Measurements from ENCODE around the gene SH2D3A. TPM values are rescaled to one million over a fixed set of nuclear protein-coding genes. Genes with fewer than 3 reads are reported as not detected.

The SH2D3A gene
- total and polyA plus RNA-seq, 2 donors (not counting 1 experiment from before 2014, with no cell fraction given): 36.1 to 54.1 TPM

DNA sequence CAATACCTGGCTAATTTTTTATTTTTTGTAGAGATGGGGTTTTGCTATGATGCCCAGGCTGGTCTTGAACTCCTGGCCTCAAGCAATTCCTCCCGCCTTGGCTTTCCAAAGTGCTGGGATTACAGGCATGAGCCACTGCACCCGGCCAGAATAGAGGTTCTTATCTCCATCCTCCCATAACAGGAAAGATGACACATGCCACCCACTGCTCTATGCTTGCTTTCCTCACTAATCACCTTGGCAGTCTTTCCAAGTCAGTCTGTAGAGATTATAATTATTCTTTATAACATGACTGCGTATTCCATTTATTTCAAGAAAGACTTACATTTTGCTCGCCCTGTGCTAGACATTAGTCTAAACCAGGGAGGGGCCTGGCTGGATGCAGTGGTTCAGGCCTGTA is 12.0 kb upstream of the SH2D3A start:
- peaks cover 97% of the 10 kb centered on the region for H3K79me2 ChIP-seq (ENCODE audit: control insufficient read depth, insufficient read depth, low read length)
- H3K4me1 ChIP-seq (ENCODE audit: control insufficient read depth in 2 of 2, insufficient read depth in 2 of 2, low read length in 2 of 2): peaks cover 30 to 54% of the 10 kb centered on the region in 2 donors
- H3K4me2 ChIP-seq (replicated peaks; ENCODE audit: low read depth, low read length, poor library complexity, severe bottlenecking): no peak overlapping the region
- peak overlapping the region in 1 of 2 donors; percentile 30 for H3K27ac ChIP-seq (ENCODE audit: low read length in 2 of 2)
- no peak overlapping the region for H3K9ac ChIP-seq (ENCODE audit: low read length)
- peaks cover 87% of the 10 kb centered on the region for H4K20me1 ChIP-seq (ENCODE audit: control insufficient read depth, insufficient read depth, low read length, poor library complexity, severe bottlenecking)
- H3K36me3 ChIP-seq (replicated peaks in 1 of 2; ENCODE audit: control extremely low read depth in 1 of 2, control insufficient read depth in 1 of 2, extremely low read depth in 1 of 2, insufficient read depth in 2 of 2, low read length in 1 of 2): peaks cover 3 to 49% of the 10 kb centered on the region in 2 experiments
- DNase-seq (no peak), ATAC-seq (ENCODE audit: low read depth) (no peak)
- H3K9me3 ChIP-seq (ENCODE audit: control extremely low read depth in 1 of 3, control insufficient read depth in 2 of 3, insufficient read depth in 1 of 3, low read length in 2 of 3): no peaks in the 10 kb centered on the region
- H3K9me3 Mint-ChIP-seq (ENCODE audit: insufficient read depth): no peaks in the 10 kb centered on the region
- WGBS (ENCODE audit: insufficient coverage): 100% methylated on average over 1 of the region's 4 CpGs
- H3K27me3 Mint-ChIP-seq: no peaks in the 10 kb centered on the region
- no peaks in the 10 kb centered on the region for H3K27me3 ChIP-seq (replicated peaks in 1 of 4; ENCODE audit: control extremely low read depth in 1 of 4, control insufficient read depth in 3 of 4, insufficient read depth in 4 of 4, low read length in 3 of 4)
- H3K4me1 Mint-ChIP-seq: peaks cover 54% of the 10 kb centered on the region
- no peak overlapping the region for H2AFZ ChIP-seq (ENCODE audit: insufficient read depth, low read depth, low read length, poor library complexity, severe bottlenecking)
- intact Hi-C loops (cut with micrococcal nuclease): loop anchor here (10.0 kb wide), 1 partner anchor 566 kb away; the partner anchor contains the start of gene ARHGEF18
- peak overlapping the region; percentile 53 for H3K27ac Mint-ChIP-seq
- TF ChIP-seq EZH2 (IDR thresholded peaks at IDR 0.05; ENCODE audit: borderline replicate concordance, insufficient read depth, low read depth, low read length, poor library complexity, severe bottlenecking): no peak
- TF ChIP-seq, protein P1, sequence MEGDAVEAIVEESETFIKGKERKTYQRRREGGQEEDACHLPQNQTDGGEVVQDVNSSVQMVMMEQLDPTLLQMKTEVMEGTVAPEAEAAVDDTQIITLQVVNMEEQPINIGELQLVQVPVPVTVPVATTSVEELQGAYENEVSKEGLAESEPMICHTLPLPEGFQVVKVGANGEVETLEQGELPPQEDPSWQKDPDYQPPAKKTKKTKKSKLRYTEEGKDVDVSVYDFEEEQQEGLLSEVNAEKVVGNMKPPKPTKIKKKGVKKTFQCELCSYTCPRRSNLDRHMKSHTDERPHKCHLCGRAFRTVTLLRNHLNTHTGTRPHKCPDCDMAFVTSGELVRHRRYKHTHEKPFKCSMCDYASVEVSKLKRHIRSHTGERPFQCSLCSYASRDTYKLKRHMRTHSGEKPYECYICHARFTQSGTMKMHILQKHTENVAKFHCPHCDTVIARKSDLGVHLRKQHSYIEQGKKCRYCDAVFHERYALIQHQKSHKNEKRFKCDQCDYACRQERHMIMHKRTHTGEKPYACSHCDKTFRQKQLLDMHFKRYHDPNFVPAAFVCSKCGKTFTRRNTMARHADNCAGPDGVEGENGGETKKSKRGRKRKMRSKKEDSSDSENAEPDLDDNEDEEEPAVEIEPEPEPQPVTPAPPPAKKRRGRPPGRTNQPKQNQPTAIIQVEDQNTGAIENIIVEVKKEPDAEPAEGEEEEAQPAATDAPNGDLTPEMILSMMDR (IDR thresholded peaks at IDR 0.05): no peak
- H3K4me3 ChIP-seq (ENCODE audit: control extremely low read depth in 1 of 5, extremely low read depth in 1 of 5, insufficient read depth in 1 of 5, low read depth in 2 of 5, low read length in 4 of 5): no peak overlapping the region
- CTCF ChIA-PET: interaction anchor here (0.7 kb wide), 1 partner anchor 65 kb away, joined by 3 read pairs; no protein-coding TSS in a partner anchor
- no peak overlapping the region for H3K4me3 Mint-ChIP-seq
- POLR2A ChIA-PET: interaction anchor here (2.5 kb wide), 1 partner anchor 22 kb away, joined by 6 read pairs; no protein-coding TSS in a partner anchor

DNA sequence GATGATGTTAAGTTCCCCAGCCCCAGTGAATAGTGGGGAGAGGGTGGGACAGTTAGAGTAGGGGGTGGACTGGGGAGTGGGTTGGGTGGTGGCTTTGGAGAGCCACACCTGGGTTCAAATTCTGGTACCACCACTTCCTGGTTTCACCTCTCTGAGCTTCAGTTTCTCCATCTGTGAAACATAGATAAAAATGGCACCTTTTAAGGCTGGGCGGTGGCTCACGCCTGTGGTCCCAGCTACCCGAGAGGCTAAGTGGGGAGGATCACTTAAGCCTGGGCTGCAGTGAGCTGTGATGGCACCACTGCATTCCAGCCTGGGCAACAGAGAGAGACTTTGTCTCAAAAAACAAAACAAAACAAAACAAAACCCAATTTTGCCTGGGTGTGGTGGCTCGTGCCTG is 11.2 kb upstream of the SH2D3A start:
- POLR2A ChIA-PET: interaction anchor here (2.5 kb wide), 1 partner anchor 23 kb away, joined by 6 read pairs; no protein-coding TSS in a partner anchor
- peaks cover 96% of the 10 kb centered on the region for H3K79me2 ChIP-seq (ENCODE audit: control insufficient read depth, insufficient read depth, low read length)
- CTCF ChIA-PET: interaction anchor here (0.7 kb wide), 1 partner anchor 66 kb away, joined by 3 read pairs; no protein-coding TSS in a partner anchor
- ATAC-seq (ENCODE audit: low read depth): no peak
- Mint-ChIP-seq H3K27me3 (no peaks in the 10 kb centered on the region), H3K4me3 (no peak overlapping the region), H3K4me1 (peaks cover 56% of the 10 kb centered on the region), H3K9me3 (ENCODE audit: insufficient read depth) (no peaks in the 10 kb centered on the region), H3K27ac (peak overlapping the region; percentile 77)
- no peaks in the 10 kb centered on the region for H3K27me3 ChIP-seq (replicated peaks in 1 of 4; ENCODE audit: control extremely low read depth in 1 of 4, control insufficient read depth in 3 of 4, insufficient read depth in 4 of 4, low read length in 3 of 4)
- H4K20me1 ChIP-seq (ENCODE audit: control insufficient read depth, insufficient read depth, low read length, poor library complexity, severe bottlenecking): peaks cover 85% of the 10 kb centered on the region
- peaks cover 30 to 59% of the 10 kb centered on the region in 2 donors for H3K4me1 ChIP-seq (ENCODE audit: control insufficient read depth in 2 of 2, insufficient read depth in 2 of 2, low read length in 2 of 2)
- DNase-seq: no peak
- peak overlapping the region; percentile 43 for H3K4me2 ChIP-seq (replicated peaks; ENCODE audit: low read depth, low read length, poor library complexity, severe bottlenecking)
- WGBS (ENCODE audit: insufficient coverage): 57% methylated on average over 4 of the region's 4 CpGs
- peak overlapping the region; percentile 4 to 65 for H3K27ac ChIP-seq (ENCODE audit: low read length in 2 of 2)
- no peaks in the 10 kb centered on the region for H3K9me3 ChIP-seq (ENCODE audit: control extremely low read depth in 1 of 3, control insufficient read depth in 2 of 3, insufficient read depth in 1 of 3, low read length in 2 of 3)
- H3K4me3 ChIP-seq (ENCODE audit: control extremely low read depth in 1 of 5, extremely low read depth in 1 of 5, insufficient read depth in 1 of 5, low read depth in 2 of 5, low read length in 4 of 5): no peak overlapping the region
- H3K36me3 ChIP-seq (replicated peaks in 1 of 2; ENCODE audit: control extremely low read depth in 1 of 2, control insufficient read depth in 1 of 2, extremely low read depth in 1 of 2, insufficient read depth in 2 of 2, low read length in 1 of 2): peaks cover 3 to 49% of the 10 kb centered on the region in 2 experiments
- TF ChIP-seq, protein P1 (IDR thresholded peaks at IDR 0.05): no peak
- TF ChIP-seq EZH2 (IDR thresholded peaks at IDR 0.05; ENCODE audit: borderline replicate concordance, insufficient read depth, low read depth, low read length, poor library complexity, severe bottlenecking): no peak
- no peak overlapping the region for H2AFZ ChIP-seq (ENCODE audit: insufficient read depth, low read depth, low read length, poor library complexity, severe bottlenecking)
- intact Hi-C loops (cut with micrococcal nuclease): loop anchor here (10.0 kb wide), 1 partner anchor 566 kb away; the partner anchor contains the start of gene ARHGEF18
- no peak overlapping the region for H3K9ac ChIP-seq (ENCODE audit: low read length)

Data from B cell (primary cell).